GM19023 (cell line): ENCODE data around the gene TNIP1.

Experiments used
- ATAC-seq: cut with Tn5 transposase; IDR thresholded peaks from one replicate; pipeline ENCODE4 v1.9.1; 2021; ENCODE audit warnings: mild to moderate bottlenecking, moderate library complexity; ENCODE audit not compliant: unreplicated experiment

The TNIP1 gene

DNA sequence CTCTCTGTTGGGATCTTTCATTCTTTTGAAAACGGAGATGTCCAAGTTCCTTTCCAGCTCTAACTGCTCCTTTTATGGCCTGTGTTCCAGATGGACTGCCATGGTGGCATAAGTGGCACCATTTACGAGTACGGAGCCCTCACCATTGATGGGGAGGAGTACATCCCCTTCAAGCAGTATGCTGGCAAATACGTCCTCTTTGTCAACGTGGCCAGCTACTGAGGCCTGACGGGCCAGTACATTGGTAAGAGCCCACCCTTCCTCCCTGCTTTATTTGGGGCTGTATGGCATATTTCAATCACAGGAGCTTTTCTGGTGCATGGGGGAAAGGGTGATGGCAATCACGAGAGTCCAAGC lies 55.6 kb downstream of the TNIP1 start:
- no peak for ATAC-seq

DNA sequence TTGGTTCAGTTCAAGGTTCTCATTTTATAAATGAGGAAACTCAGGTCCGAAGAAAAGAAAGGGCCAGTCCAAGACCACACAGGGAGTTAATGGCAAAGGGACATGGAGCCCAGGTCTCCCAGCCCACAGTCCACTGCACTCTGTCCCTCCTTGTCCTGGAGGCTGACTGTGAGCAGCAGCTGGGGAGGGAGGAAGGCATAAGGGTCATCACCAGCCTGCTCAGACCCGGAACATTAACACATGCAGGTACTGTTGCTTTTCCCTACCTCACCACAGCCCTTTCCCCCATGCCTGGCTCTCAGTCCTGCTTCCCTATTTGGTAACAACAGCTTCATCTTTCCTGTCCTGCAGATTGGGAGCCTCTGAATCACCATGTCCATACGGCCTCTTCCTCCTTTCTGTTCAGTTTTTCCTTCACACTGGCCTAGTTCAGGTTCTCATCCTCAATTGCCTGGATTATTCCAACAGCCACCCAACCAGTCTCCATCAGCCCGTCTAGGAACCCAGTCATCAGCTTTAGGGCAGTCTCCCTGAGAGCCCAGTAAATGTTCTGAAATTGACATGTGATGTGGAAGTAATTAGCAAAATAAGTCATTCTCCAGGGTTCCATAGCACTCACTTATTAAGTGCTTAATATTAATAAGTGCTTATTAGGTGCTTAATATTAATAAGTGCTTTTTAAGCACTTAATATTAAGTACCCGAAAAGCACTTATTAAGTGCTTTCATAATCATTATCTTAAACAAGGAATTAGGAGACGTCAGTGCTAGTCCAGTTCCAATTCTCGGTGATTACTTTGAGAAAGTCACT lies 56.2 kb downstream of the TNIP1 start:
- no peak for ATAC-seq

DNA sequence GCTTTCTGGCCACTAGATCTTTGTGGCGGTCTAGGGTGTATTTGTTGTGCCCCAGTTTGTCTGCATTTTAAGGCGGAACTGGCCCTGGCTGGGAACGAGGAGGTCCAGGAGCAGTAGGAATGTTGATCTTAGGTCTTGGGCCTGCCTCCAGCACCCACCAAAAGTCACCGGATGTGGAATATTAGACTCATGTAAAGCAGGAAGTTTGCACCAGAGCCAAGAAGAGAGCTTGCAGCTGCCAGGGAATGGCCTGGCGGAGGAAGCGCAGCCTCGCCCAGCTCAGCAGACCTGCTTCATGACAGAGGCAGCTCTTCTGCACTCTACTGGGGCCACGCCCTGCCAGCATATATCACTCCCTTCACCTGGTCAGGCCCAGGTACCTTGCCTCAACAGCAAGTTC lies 57.2 kb downstream of the TNIP1 start:
- no peak for ATAC-seq

DNA sequence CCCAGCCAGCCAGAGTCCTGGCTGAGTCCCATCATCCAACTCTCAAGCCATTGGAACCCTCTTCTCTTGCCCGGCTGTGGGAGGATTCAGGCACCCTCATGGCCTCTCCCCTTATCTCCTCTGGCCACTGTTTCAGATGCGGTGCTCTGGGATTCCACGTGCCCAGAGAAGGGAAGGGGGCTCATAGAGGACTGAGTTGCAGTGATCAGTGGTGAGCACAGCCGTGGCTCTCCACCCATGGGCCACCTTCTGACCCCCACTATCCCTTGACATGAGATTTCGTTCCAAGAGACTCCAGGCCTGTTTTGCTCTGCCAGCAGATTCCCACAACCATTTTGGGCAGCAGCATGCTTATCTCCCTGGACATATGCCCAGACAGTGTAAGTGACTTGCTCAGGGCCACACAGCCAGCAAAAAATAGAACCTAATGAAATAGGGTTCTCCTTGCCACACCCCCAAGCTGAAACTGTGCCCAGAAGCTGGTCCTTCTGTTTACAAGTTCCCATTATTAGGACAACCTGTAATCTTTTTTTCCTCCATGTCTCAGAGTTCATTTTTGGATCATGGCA lies 57.7 kb downstream of the TNIP1 start:
- ATAC-seq, result no peak

DNA sequence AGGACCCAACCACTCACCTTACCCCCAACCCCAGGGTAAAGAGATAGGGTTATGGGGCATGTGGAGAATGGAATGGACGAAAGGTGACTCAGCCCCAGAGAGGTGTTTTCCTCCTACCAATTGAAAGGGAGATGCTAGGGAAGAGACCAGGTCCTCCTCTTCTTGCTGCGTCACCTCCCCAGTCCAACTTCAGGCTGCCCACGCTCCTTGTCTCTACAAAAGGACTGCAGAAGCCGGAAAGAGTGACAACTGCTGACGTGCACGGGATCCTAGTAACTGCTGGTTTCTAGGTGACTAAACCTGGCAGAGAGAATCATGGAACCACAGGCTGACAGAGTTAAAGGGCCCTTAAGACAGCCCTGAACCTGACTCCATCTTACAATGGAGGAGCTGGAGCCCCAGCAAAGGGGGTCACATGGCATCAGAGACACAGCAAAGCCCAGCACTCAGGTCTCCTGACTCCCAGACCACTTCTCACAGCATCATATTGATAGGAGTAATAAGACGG lies 58.3 kb downstream of the TNIP1 start:
- no peak for ATAC-seq

DNA sequence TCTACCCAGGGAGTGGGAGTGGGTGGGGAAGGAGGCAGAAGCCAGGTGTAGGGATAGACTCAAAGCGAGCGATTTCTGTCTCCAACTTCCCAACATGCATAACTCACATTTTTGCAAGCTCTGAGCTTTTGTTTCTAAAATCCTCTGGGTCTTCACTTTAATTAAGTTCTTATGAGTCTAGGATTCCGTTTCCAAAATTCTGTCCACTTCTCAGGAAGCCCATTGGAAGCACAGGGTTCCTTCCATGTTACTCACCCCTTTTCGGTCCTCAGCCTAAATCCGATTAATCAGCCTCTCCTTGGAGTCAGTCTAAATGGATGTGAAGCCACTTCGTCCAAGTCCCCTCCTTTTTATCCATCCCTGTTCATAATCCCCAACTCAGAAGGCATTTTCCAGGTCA lies 59.1 kb downstream of the TNIP1 start:
- ATAC-seq, result no peak

DNA sequence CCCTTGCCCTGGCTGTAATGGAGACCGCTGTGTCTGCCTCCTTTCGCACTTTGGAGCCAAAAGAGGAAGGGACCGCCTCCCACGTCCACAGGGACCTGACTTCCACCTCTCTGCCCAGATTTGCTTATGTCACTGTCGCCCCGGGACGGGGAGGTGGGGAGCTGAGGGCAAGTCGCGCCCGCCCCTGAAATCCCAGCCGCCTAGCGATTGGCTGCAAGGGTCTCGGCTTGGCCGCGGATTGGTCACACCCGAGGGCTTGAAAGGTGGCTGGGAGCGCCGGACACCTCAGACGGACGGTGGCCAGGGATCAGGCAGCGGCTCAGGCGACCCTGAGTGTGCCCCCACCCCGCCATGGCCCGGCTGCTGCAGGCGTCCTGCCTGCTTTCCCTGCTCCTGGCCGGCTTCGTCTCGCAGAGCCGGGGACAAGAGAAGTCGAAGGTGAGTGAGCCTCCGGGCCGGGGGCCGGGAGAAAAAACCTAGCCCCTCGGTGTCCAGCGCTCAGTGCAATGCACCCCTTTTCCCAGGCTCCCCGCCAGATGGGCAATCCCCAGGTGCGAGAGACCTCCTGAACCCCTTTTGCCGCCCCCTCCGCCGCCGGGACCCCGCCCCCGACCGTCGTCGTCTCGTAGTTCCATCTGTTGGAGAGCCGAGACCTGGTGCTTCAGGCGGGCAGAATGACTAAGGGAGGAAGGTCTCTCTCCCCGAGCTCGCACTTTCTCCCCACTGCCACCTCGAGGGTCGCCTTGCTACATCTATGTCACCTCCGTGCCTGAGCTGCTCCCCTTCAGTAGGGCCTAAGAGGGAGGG lies 60.3 kb downstream of the TNIP1 start, which contains the start of gene GPX3:
TSS of gene GPX3 (plus strand) at position 288 of the 807 bp plus-strand sequence. CDS start at position 352, 64 bp downstream.
- ATAC-seq, result peak; percentile 69

DNA sequence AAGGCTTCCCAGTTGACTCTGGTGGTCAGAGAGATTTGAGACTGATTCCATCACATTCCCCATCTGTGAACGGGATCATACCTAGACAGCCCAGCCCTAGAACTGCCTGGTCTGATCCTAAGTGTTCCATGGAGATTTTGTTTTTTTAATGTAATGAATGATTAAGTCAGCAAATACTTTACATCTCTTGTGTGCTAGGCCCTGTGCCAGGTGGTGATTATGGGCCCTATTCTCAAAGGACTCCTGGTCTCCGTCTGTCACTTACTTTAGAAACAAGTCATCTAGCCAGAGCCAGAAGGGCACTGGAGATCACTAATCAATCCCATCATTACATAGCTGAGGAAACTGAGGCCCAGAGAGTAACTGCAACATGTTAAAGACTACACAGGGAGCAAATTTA lies 61.5 kb downstream of the TNIP1 start:
- ATAC-seq, result no peak

DNA sequence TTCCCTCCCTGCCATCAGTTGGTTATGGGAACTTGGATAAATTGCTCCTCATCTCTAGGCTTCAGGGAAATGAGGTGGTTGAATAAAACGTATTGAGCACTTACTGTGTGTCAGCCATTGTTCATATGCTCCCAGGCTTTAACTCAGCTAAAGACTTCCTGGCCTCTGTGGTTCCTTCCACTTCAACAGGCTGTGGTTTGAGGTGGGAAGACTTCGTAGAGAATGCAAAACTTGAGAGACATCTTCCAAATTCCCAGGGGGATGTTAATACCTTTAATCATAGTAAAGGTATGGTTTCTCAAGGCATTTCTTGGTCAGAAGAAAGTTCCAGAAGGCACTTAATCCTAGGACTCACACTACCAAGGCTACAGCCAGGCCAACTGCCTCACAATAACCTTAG lies 62.0 kb downstream of the TNIP1 start:
- ATAC-seq, result no peak

DNA sequence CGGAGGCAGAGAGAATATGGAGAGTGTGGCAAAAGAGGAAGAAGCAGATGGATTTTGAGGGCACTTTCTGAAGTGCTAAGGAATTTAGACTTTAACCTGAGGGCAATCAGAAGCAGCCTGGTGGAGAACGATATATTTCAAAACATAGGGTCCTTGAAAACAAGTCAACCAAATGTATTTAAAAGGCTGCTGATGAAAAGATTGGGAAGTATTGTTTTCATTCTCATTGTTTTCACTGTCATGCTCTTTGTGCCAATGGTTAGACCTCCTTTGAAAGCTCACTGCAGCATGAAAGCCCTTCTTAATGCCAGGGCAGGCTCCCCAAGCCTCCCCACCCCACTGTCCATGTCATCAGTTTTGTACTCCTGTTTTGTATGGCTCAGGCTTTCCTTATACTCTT lies 62.9 kb downstream of the TNIP1 start:
- no peak for ATAC-seq

DNA sequence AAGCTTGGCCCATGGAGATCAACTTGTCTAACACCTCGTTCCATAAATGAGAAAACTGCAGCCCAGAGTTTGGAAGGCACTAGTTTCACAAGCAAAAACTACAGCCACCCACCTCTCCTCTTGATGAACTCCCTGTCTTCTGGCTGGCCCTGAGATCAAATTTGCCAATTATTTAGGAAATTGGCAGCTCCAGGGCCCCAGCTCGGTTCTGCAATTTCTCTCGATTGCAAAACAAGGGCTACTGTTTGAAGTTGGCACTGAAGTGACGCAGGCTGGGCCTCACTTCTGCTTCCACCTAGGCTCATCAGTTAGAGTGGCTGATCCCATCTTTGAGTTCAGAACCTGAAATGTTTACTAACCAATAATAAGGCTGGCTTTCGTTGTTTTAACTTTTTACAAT lies 64.1 kb downstream of the TNIP1 start:
- no peak for ATAC-seq

DNA sequence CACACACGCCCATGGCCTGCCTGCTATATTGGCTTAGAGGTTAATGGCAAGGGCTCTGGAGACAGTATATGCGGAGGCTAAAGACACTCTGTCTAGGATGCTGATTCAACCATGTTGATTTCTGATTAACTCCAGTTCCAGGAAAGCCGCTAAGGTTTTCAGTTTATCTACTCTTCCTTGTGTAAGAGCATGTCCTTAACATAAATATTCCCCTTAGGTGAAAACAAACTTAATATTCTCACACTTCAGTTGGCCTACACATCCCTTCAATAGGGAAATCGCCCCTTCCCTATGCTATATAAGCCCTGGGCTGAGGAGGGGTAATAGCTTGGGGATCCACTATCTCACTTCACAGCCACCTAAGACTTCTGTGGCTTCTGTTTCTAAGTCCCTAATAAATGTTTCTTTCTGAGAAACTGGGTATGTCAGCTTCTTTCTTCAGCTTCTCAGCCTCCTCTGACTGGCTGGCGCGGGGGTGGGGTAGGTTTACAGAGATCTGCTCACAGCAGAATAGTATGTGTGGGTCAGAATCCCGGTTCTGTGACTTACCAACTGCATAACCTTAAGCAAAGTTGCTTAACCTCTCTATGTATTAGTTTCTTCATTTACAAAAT lies 64.8 kb downstream of the TNIP1 start:
- no peak for ATAC-seq

DNA sequence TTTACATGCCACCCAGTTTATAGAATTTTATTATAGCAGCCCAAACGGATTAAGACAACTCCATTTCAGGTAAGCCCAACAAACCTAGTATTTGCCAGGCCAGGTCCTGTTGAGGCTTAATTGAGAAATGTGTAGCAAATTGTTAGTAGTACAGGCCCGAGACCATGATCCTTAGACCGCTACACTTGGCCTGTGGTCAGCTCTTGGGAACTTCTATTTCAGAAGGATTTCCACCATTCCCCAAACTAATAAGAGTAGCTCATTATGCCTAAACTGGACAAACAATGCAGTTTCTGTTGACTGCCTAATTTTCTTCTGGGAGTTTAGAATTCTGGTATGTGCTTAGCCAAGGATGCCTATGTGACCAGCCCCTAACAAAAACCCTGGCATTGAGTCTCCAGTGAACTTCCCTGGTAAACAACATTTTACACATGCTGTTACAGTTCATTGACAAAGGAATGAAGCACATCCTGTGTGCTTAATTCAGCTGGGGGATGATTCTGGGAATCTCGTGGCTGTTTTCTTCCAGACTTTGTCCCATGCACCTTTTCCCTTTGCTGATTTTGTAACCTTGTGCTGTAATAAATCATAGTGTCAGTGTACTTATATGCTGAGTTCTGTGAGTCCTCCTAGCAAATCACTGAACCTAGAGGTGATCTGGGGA lies 66.0 kb downstream of the TNIP1 start:
- ATAC-seq, result no peak

DNA sequence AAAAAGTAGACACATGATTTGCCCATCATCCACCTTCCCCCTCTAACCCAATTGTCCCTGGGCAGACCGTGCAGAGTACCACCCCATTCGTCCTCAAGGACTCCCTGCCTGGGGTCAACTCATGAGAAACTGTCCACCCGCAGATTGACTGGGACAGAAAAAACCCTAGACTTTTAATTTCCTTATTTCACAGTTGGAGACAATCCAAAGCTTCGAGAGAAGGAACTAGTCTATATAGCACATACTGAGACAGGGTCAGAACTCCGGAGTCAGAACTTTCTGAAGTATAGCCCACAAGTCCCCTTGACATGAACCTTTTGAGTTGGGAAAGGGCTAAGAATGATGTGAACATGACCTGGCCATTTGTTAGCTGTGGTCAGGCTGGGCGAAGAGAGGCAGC lies 68.0 kb downstream of the TNIP1 start:
- no peak for ATAC-seq

DNA sequence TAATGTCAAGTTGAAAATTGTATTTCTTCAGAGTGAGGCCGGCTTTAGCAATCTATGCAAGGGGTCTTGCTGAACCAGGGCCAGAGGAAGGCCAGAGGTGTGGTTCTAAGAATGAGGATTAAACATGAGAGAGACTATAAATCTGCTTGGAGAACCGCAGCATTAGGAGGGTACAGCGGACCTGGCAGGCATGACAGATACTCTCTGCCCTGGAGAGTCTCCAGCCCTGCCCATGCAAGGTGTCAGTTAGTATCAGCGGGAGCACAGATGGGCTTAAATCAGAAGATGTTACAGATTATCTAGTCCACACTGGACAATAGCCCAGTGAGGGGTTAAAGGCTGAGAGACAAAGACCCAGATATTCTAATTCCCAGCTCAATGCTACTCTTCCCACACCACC lies 71.9 kb downstream of the TNIP1 start:
- ATAC-seq, result no peak

DNA sequence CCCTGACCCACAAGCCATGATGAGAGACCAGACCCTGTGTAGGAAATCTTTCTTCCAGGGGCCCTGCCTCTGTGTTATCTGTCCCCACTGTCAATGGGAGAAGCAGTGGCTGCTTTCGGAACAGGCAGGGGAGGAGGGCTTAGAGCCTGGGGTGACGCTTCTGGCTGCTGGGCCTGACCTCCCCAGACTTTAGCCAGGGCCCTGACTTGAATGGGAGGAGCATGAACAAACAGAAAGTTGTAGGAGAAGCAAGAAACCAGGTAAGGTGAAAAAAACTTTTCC lies 72.7 kb downstream of the TNIP1 start:
- ATAC-seq, result no peak

DNA sequence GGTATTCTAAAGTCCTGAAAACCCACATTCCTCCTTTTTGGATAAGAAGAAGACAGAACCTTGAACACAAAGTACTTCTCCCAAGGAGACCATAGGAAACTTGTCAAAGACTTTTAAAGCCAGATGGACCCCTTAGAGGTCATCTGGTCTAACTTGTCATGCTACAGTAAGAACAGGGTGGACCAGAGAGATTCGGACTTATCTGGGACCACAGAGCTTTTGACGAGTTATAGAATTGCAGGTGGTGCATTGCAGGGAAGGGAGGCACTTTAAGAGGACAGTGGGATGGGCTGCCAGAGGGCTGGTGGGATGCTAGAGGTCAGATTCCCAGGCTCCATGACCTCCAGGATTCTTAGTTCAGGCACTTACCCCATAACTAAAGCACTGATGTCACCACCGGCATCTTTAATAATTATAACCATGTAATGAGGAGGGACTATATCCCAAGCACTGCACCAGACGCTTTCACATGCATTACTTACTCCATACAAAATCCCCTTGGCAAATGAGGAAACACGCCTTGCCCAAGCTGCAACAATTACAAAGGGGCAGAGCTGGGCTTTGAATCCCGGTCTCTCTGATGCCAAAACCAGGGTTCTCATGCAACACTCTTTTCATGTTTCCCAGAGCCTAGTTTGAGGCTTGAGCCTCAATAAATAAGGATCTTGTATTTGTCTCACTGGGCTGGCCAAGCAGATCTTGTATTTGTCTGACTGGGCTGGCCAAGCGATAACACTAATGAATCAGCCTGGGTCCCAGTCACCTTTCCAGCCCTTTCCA lies 73.2 kb downstream of the TNIP1 start:
- ATAC-seq, result no peak

DNA sequence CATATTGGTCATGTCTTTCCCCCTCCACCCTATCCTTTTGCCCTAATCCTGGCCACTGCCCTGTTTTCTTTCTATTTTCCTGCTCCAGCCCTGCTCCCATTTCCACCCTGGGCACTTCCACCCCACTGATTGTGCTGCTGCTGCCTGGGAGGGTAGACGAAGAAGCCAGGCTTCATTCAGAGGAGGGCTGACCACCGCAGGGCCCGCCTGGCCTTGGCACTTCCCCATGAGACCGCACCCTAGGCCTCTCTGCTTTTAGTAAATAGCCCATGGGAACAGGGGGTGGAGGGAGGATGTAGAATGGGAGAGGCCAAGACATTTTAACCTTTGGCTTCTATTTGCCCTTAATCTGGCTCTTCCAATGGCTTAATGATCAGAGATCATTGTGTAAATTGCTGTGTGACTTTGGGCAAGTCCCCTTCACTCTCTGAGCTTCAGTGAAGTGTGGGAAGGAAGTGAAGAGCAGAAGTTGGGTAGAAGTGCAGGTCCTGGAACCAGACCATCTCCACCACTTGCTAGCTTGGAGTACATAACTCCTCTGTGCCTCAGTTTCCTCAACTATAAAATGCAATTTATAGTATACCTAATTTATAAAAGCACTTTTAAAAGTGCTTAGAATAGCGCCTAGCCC lies 74.0 kb downstream of the TNIP1 start:
- no peak for ATAC-seq

DNA sequence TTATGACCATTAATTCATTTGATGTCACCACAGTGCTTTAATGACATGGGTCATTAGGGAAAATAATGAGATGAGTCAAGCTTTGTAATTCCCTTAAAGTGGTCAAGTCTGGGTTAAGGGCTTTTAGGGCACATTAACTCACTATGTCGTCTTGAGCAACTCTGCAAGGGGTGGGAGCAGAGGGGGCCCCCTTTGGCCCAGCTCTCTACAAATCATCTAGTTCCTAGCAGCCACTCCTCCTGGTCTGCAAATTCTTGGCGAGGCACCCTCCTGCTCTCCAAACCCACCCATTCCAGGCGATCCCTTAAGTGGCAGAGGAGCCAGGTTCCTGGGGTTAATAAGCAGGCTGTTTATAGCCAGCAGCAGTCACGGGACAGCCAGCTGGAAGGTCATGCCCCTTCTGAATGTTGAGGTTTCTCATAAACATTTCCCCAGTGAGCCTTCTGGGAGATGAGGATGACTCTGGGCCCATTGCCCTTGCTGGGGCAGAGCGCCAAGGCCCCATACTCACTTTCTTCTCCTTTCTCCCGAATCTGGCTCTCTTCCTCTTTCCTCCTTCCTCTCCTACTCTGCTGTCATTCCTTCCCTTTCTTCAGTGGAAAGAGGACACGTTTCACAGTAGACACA lies 74.8 kb downstream of the TNIP1 start:
- ATAC-seq, result no peak
